ENCODE data around the gene IRF5.

IRF5 gene

GRCh38 chr7:128900237-128900636, 37.5 kb upstream of the IRF5 start:
- Mint-ChIP-seq H3K9me3 (peaks cover 9% of the 10 kb centered on the region), H3K36me3 (ENCODE audit: low read depth) (peaks cover 4% of the 10 kb centered on the region), H3K27me3 (peaks cover 16% of the 10 kb centered on the region), H3K27ac (no peak overlapping the region), H3K4me3 (no peak overlapping the region), H3K4me1 (ENCODE audit: low read depth) (peaks cover 3% of the 10 kb centered on the region)

GRCh38 chr7:128902761-128903585, 34.8 kb upstream of the IRF5 start:
- Mint-ChIP-seq H3K9me3 (peaks cover 9% of the 10 kb centered on the region), H3K27ac (no peak overlapping the region), H3K27me3 (peaks cover 22% of the 10 kb centered on the region), H3K4me3 (no peak overlapping the region), H3K4me1 (ENCODE audit: low read depth) (peaks cover 3% of the 10 kb centered on the region), H3K36me3 (ENCODE audit: low read depth) (peaks cover 4% of the 10 kb centered on the region)

- H3K27ac Mint-ChIP-seq: no peak overlapping the region
- H3K27me3 Mint-ChIP-seq: peaks cover 23% of the 10 kb centered on the region
- H3K4me3 Mint-ChIP-seq: no peak overlapping the region
- H3K9me3 Mint-ChIP-seq: peaks cover 5% of the 10 kb centered on the region
- H3K4me1 Mint-ChIP-seq (ENCODE audit: low read depth): no peaks in the 10 kb centered on the region
- no peaks in the 10 kb centered on the region for H3K36me3 Mint-ChIP-seq (ENCODE audit: low read depth)
These were observed 33.9 kb upstream of the IRF5 start for GRCh38 chr7:128903621-128904361.

DNA sequence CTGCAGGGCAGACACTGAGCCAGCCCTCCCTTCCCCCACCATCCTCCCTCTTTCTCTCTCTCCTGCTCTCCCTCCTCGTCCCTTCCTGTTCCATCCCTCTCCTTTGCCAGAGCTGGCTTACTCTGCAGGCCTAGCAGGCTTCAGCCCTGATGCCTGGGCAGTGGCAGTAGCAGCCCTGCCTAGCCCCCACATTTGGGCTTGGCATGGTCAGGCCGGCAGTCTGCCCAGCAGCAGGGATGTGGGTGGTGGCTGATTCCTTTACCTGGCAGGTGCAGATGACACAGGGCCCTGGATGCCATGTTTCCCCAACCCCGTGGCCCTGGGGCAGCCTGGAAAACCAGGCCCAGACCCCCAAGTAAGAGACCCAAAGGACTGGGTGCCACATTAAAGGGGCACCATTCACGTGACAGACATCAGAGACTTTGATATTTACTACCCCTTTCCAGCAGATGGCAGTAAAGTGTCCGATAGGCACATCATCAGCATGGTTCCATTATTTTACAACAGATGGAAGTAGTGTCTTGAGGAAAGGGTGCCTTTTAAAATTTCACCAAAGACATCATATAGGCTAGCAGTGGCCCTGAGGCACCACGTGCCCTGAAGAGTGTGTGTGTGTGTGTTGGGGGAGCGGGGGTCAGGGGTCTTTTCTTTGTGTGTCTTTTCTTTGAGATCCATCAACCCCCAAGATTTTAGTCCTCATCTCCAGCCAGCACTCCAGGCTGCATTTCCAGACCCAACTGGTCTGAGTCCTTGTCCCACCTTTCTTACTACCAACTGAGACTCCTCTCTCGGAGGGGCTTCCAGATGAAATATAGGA, 33.1 kb upstream of the IRF5 start:
- no peaks in the 10 kb centered on the region for H3K4me1 Mint-ChIP-seq (ENCODE audit: low read depth)
- peaks cover 5% of the 10 kb centered on the region for H3K9me3 Mint-ChIP-seq
- no peaks in the 10 kb centered on the region for H3K36me3 Mint-ChIP-seq (ENCODE audit: low read depth)
- no peak overlapping the region for H3K27ac Mint-ChIP-seq
- peaks cover 31% of the 10 kb centered on the region for H3K27me3 Mint-ChIP-seq
- no peak overlapping the region for H3K4me3 Mint-ChIP-seq

- peaks cover 35% of the 10 kb centered on the region for H3K27me3 Mint-ChIP-seq
- no peaks in the 10 kb centered on the region for H3K36me3 Mint-ChIP-seq (ENCODE audit: low read depth)
- no peaks in the 10 kb centered on the region for H3K9me3 Mint-ChIP-seq
- no peak overlapping the region for H3K27ac Mint-ChIP-seq
- no peaks in the 10 kb centered on the region for H3K4me1 Mint-ChIP-seq (ENCODE audit: low read depth)
- no peak overlapping the region for H3K4me3 Mint-ChIP-seq
These were observed 31.5 kb upstream of the IRF5 start for GRCh38 chr7:128906001-128906765.

DNA sequence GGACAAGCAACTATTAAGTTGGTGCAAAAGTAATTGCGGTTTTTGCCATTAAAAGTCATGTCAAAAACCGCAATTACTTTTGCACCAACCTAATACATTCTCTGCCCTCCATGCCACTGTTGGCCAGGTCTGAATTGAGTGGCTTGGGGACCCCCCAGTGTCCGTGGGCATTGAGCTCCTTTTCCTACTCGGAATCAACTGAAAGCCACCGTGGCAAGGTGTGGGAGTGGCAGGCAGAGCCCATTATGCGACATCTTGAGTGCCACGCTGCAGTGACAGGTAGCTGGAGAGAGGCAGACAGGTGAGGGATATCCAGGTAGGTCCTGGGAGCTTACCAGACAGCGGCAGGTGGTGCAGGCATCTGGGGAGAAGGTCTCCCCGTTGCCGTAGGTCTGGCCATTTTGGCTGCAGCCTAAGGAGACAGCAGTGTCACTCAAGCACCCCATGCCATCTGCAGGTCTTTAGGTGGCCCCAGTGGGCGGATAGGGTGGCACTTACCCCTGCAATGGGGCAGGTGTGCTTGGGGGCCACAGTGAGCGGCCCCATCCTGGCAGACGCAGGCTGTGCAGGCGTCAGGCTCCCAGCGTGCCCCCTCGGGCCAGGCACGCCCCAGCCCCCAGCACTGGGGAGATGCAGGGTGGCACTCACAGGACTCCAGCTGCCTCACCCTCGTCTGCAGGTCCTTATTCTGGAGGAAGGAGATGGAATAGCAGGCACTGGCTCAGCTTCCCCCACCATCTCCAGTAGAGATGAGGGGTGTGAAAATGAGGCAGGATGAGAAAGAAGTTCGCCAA, 30.8 kb upstream of the IRF5 start:
- Mint-ChIP-seq H3K4me3 (no peak overlapping the region), H3K4me1 (ENCODE audit: low read depth) (no peaks in the 10 kb centered on the region), H3K27ac (no peak overlapping the region), H3K27me3 (peaks cover 38% of the 10 kb centered on the region), H3K9me3 (no peaks in the 10 kb centered on the region), H3K36me3 (ENCODE audit: low read depth) (no peaks in the 10 kb centered on the region)

- no peaks in the 10 kb centered on the region for H3K4me1 Mint-ChIP-seq (ENCODE audit: low read depth)
- no peaks in the 10 kb centered on the region for H3K36me3 Mint-ChIP-seq (ENCODE audit: low read depth)
- H3K27ac Mint-ChIP-seq: no peak overlapping the region
- no peak overlapping the region for H3K4me3 Mint-ChIP-seq
- H3K27me3 Mint-ChIP-seq: peaks cover 43% of the 10 kb centered on the region
- no peaks in the 10 kb centered on the region for H3K9me3 Mint-ChIP-seq
These were observed 28.7 kb upstream of the IRF5 start for GRCh38 chr7:128908750-128909624.

DNA sequence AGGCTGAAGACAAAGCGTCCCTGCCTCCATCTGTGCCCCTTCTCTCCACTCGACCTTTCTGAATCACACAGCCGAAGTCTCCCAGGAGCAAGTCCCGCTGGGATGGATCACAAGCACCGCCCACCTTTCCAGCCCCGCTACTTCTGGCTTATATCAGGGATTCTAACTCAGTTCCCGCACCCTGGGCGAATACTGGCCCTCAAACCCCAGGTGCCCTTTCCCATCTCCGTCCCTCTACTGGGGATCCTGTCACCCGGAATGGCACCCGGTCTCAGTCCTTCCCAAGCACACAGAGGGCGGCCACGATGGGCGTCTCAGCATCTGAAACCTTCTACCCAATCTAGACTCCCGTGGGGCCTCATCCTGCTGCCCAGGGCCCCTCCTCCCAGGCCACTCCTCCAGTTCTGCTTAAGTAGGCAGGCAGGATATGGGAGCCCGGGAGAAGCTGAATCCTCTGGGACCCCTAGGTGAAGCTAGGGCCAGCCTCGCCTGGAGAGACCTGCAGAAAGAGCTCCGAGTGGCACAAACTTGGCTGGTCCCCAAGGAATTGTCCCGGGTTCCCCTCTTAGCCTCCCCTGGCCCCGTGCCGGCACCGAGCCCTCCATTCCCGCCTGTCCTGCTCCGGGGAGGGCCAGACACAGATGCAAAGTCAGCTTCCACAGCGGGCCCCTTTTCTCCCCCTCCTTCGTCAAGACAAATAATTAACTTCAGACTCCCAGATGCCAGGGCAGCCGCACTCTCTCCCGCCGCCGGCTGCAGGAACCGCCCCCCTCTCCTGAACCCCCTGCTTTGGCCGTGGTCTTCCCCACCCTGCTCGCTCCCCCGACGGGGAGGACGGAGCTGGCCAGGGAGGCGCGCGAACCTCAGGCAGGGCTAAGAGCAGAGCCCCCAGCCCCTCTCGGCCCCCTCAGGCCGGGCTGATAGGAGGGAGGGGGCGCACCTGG, 27.8 kb upstream of the IRF5 start:
- H3K4me1 Mint-ChIP-seq (ENCODE audit: low read depth): peaks cover 5% of the 10 kb centered on the region
- H3K36me3 Mint-ChIP-seq (ENCODE audit: low read depth): no peaks in the 10 kb centered on the region
- peaks cover 49% of the 10 kb centered on the region for H3K27me3 Mint-ChIP-seq
- no peak overlapping the region for H3K27ac Mint-ChIP-seq
- no peak overlapping the region for H3K4me3 Mint-ChIP-seq
- no peaks in the 10 kb centered on the region for H3K9me3 Mint-ChIP-seq

DNA sequence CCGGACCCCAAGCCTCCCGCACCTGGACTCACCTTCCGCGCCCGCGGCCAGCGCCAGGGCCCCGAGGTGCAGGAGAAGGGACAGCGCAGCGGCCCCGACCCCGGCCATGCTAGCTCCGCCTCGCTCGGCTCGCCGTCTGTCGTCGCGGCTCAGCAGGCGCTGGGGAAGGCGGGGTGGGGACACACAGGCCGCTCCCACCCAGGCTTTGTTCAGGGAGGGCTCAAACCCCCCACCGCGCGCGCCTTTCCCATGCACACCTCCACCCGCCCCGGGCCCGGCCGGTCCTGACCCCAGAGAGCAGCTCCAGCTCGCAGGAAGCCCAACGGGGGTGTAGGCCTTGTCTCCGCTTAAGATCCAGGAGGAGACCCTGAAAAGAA, 27.2 kb upstream of the IRF5 start, which contains the start of gene KCP:
Gene KCP, minus strand, starts transcription at position 141 of the 377 bp plus-strand sequence. Its CDS starts 33 bp downstream, at position 108.
- no peaks in the 10 kb centered on the region for H3K9me3 Mint-ChIP-seq
- H3K4me3 Mint-ChIP-seq: no peak within 1 kb of the TSS
- peaks cover 9% of the 10 kb centered on the region for H3K4me1 Mint-ChIP-seq (ENCODE audit: low read depth)
- H3K36me3 Mint-ChIP-seq (ENCODE audit: low read depth): no peaks in the 10 kb centered on the region
- H3K27me3 Mint-ChIP-seq: peaks cover 53% of the 10 kb centered on the region
- no peak within 1 kb of the TSS for H3K27ac Mint-ChIP-seq

- Mint-ChIP-seq H3K4me1 (ENCODE audit: low read depth) (peaks cover 9% of the 10 kb centered on the region), H3K9me3 (no peaks in the 10 kb centered on the region), H3K27me3 (peaks cover 57% of the 10 kb centered on the region), H3K27ac (no peak overlapping the region), H3K36me3 (ENCODE audit: low read depth) (no peaks in the 10 kb centered on the region), H3K4me3 (no peak overlapping the region)
These were observed 26.2 kb upstream of the IRF5 start for GRCh38 chr7:128911423-128912031.

- Mint-ChIP-seq H3K9me3 (no peaks in the 10 kb centered on the region), H3K4me1 (ENCODE audit: low read depth) (peaks cover 9% of the 10 kb centered on the region), H3K4me3 (no peak overlapping the region), H3K27me3 (peaks cover 65% of the 10 kb centered on the region), H3K27ac (no peak overlapping the region), H3K36me3 (ENCODE audit: low read depth) (no peaks in the 10 kb centered on the region)
These were observed 25.4 kb upstream of the IRF5 start for GRCh38 chr7:128912281-128912680.

All from stimulated activated naive CD8-positive, alpha-beta T cell treated with anti-CD3 and anti-CD28 coated beads, Interleukin-15, Interleukin-2, amounts not matched to agents 100 ng/mL and 50 ng/mL, for 24 hours (primary cell).